H1 (cell line): ENCODE measurements around the gene GTF2A1. TPM values are rescaled to one million over a fixed set of nuclear protein-coding genes. Genes with fewer than 3 reads are reported as not detected.

Experiments used
- CTCF ChIA-PET: fragments of 300-600 bp; sonication (Branson Sonifier 250); formaldehyde crosslinking; loops from one replicate; lab custom pipeline; 2021; ENCODE audit not compliant: partially characterized antibody; lab: Charles Lee
- POLR2A ChIA-PET: fragments of 300-600 bp; sonication (Branson Sonifier 250); formaldehyde crosslinking; loops from one replicate; lab custom pipeline; 2021; ENCODE audit warnings: inconsistent platforms; ENCODE audit not compliant: partially characterized antibody; lab: Charles Lee
- DNase-seq, 2 experiments: peaks; one replicate each; pipeline versions ENCODE4 v3.0.0 to v3.0.0-alpha.2; 2010 to 2022; ENCODE audit warnings: low spot score in 2 of 2, low read depth in 1 of 2, mixed read lengths in 1 of 2
- FAIRE-seq: peaks from 2 replicates; lab custom pipeline; 2011; peaks lifted over from hg19 to GRCh38; lab: Jason Lieb, UNC
- H2AFZ ChIP-seq: 2 replicates; pipeline ENCODE4 v1.8.1; 2012; ENCODE audit warnings: low read length, inconsistent platforms
- H2AK5ac ChIP-seq: 2 replicates; pipeline ENCODE4 v1.6.1; 2013; ENCODE audit warnings: low read depth, low read length
- H2BK120ac ChIP-seq: replicated peaks from 2 replicates; pipeline ENCODE3; 2013; ENCODE audit warnings: low read depth, low read length, inconsistent platforms
- H2BK12ac ChIP-seq: 2 replicates; pipeline ENCODE4 v1.6.1; 2013; ENCODE audit warnings: low read depth, low read length
- H2BK15ac ChIP-seq: 2 replicates; pipeline ENCODE4 v1.6.1; 2013; ENCODE audit warnings: low read length
- H2BK20ac ChIP-seq: 2 replicates; pipeline ENCODE4 v1.6.1; 2013; ENCODE audit warnings: low read length
- H2BK5ac ChIP-seq: 2 replicates; pipeline ENCODE4 v1.6.1; 2013; ENCODE audit warnings: low read depth, low read length
- H3K14ac ChIP-seq: 2 replicates; pipeline ENCODE4 v1.6.1; 2013; ENCODE audit warnings: inconsistent platforms; ENCODE audit not compliant: insufficient read length
- H3K18ac ChIP-seq: 2 replicates; pipeline ENCODE4 v1.6.1; 2013; ENCODE audit warnings: low read length; ENCODE audit errors: extremely low read depth
- H3K23ac ChIP-seq: 2 replicates; pipeline ENCODE4 v1.6.1; 2013; ENCODE audit warnings: inconsistent platforms; ENCODE audit not compliant: insufficient read length
- H3K23me2 ChIP-seq: 2 replicates; pipeline ENCODE4 v1.6.1; 2013; ENCODE audit warnings: low read depth, low read length
- H3K27ac ChIP-seq: 2 replicates; pipeline ENCODE4 v1.6.1; 2011; ENCODE audit warnings: low read depth, low read length, inconsistent platforms
- H3K27me3 ChIP-seq, 4 experiments: replicated peaks in 1 of 4; 1 replicate in 1 of 4; 2 replicates in 3 of 4; pipeline versions ENCODE4 v1.6.1 to v1.8.1; 2011 to 2013; ENCODE audit warnings: low read length in 3 of 4, mild to moderate bottlenecking in 3 of 4, inconsistent platforms in 2 of 4, mixed read lengths in 2 of 4, moderate library complexity in 1 of 4; ENCODE audit not compliant: control insufficient read depth in 3 of 4, insufficient read depth in 3 of 4; ENCODE audit errors: extremely low read depth in 1 of 4
- H3K36me3 ChIP-seq, 4 experiments: 2 replicates each; pipeline versions ENCODE4 v1.6.1 to v1.8.1; 2011 to 2013; ENCODE audit warnings: mild to moderate bottlenecking in 4 of 4, low read length in 3 of 4, moderate library complexity in 2 of 4, control low read depth in 1 of 4, inconsistent platforms in 1 of 4; ENCODE audit not compliant: insufficient read depth in 4 of 4, control insufficient read depth in 2 of 4
- H3K4ac ChIP-seq: replicated peaks from 2 replicates; pipeline ENCODE3; 2013; ENCODE audit warnings: low read length, low read depth, mixed read lengths, inconsistent platforms; ENCODE audit not compliant: insufficient read length
- H3K4me1 ChIP-seq, 4 experiments: replicated peaks in 1 of 4; 1 replicate in 1 of 4; 2 replicates in 3 of 4; pipeline versions ENCODE4 v1.6.1 to v1.8.1; 2011 to 2013; ENCODE audit warnings: low read length in 3 of 4, inconsistent platforms in 2 of 4, mixed read lengths in 1 of 4; ENCODE audit not compliant: insufficient read depth in 4 of 4, control insufficient read depth in 3 of 4
- H3K4me2 ChIP-seq, 2 experiments: 2 replicates each; pipeline versions ENCODE4 v1.6.1 to v1.8.1; 2011 to 2013; ENCODE audit warnings: low read depth in 2 of 2, low read length in 2 of 2, control low read depth in 1 of 2, inconsistent platforms in 1 of 2, mild to moderate bottlenecking in 1 of 2; ENCODE audit not compliant: insufficient read depth in 1 of 2
- H3K4me3 ChIP-seq, 4 experiments: fragments of 200-600, 300-600 bp in 1 of 4; sonication (generic), shearing (Covaris generic), sonication (Bioruptor Twin) in 1 of 4; 2 replicates each; pipeline versions ENCODE4 v1.5.1 to v1.8.1; 2011 to 2016; ENCODE audit warnings: low read length in 4 of 4, low read depth in 3 of 4, control low read depth in 2 of 4, inconsistent platforms in 2 of 4, mild to moderate bottlenecking in 2 of 4, mixed read lengths in 1 of 4, moderate library complexity in 1 of 4; ENCODE audit not compliant: insufficient read depth in 2 of 4; ENCODE audit errors: extremely low read depth in 1 of 4
- H3K56ac ChIP-seq: replicated peaks from 2 replicates; pipeline ENCODE3; 2013; ENCODE audit warnings: low read depth, mild to moderate bottlenecking, mixed read lengths, low read length, inconsistent platforms; ENCODE audit not compliant: insufficient read length
- H3K79me1 ChIP-seq: 2 replicates; pipeline ENCODE4 v1.6.1; 2013; ENCODE audit warnings: low read depth, low read length, control low read depth
- H3K79me2 ChIP-seq, 2 experiments: 2 replicates each; pipeline versions ENCODE4 v1.6.1 to v1.8.1; 2012 to 2013; ENCODE audit warnings: low read length in 2 of 2, mild to moderate bottlenecking in 2 of 2, inconsistent platforms in 1 of 2; ENCODE audit not compliant: insufficient read depth in 2 of 2, control insufficient read depth in 1 of 2
- H3K9ac ChIP-seq, 4 experiments: replicated peaks in 1 of 4; 1 replicate in 1 of 4; 2 replicates in 3 of 4; pipeline versions ENCODE4 v1.6.1 to v1.8.1; 2011 to 2013; ENCODE audit warnings: low read depth in 3 of 4, low read length in 3 of 4, control low read depth in 2 of 4, mild to moderate bottlenecking in 2 of 4, moderate library complexity in 2 of 4, inconsistent platforms in 1 of 4; ENCODE audit errors: extremely low read depth in 1 of 4
- H3K9me3 ChIP-seq, 2 experiments: 2 replicates each; pipeline versions ENCODE4 v1.6.1 to v1.8.1; 2012 to 2013; ENCODE audit warnings: mild to moderate bottlenecking in 2 of 2, moderate library complexity in 2 of 2, control low read depth in 1 of 2, inconsistent platforms in 1 of 2, low read depth in 1 of 2, low read length in 1 of 2, mixed read lengths in 1 of 2; ENCODE audit not compliant: insufficient read depth in 2 of 2
- H4K20me1 ChIP-seq, 2 experiments: replicated peaks in 1 of 2; 2 replicates each; pipeline versions ENCODE3 to v1.8.1; 2011 to 2013; ENCODE audit warnings: inconsistent platforms in 2 of 2, low read length in 2 of 2, mild to moderate bottlenecking in 1 of 2; ENCODE audit not compliant: insufficient read depth in 2 of 2, control insufficient read depth in 1 of 2
- H4K5ac ChIP-seq: 2 replicates; pipeline ENCODE4 v1.6.1; 2013; ENCODE audit warnings: low read length, low read depth, mixed read lengths, inconsistent platforms; ENCODE audit not compliant: insufficient read length
- H4K8ac ChIP-seq: 2 replicates; pipeline ENCODE4 v1.8.0; 2013; ENCODE audit warnings: mild to moderate bottlenecking, moderate library complexity, low read length, inconsistent platforms; ENCODE audit not compliant: insufficient read depth; ENCODE audit errors: extremely low read depth
- H4K91ac ChIP-seq: replicated peaks from 2 replicates; pipeline ENCODE3; 2013; ENCODE audit warnings: low read length, mixed read lengths, inconsistent platforms; ENCODE audit not compliant: insufficient read length
- BCL11A ChIP-seq, 2 experiments: IDR thresholded peaks; one replicate each; pipeline ENCODE4 v1.6.1; 2011; ENCODE audit warnings: low read depth in 2 of 2, low read length in 2 of 2, mild to moderate bottlenecking in 2 of 2
- MAX ChIP-seq: IDR thresholded peaks from 2 replicates; pipeline ENCODE4 v1.6.1; 2012; ENCODE audit warnings: inconsistent platforms
- WGBS, 2 experiments: shearing (Covaris generic) in 1 of 2; methylation state at CpG; one replicate each; pipeline versions ENCODE4 v1.1.6 to v1.1.7; 2013 to 2015; ENCODE audit warnings: low lambda C conversion rate in 2 of 2, mixed read lengths in 2 of 2, inconsistent platforms in 1 of 2, low coverage in 1 of 2, missing lambda C conversion rate in 1 of 2; ENCODE audit not compliant: insufficient replicate concordance in 2 of 2, insufficient coverage in 1 of 2, insufficient read length in 1 of 2; ENCODE audit errors: extremely low coverage in 1 of 2, missing lambda C conversion rate in 1 of 2; 5-methylcytosine and 5-hydroxymethylcytosine counted together
- polyA plus RNA-seq, 7 experiments: library from polyadenylated mRNA; depleted of rRNA in 3 of 7; stranded (reverse) in 5 of 7; unstranded in 2 of 7; fragments of >200 nt in 5 of 7; fragments of 200-250 nt in 2 of 7; gene quantifications; 1 replicate in 5 of 7; 2 replicates in 1 of 7; 4 replicates in 1 of 7; pipeline versions ENCODE4 v1.2.1 to v1.2.3, GENCODE V29; 2011 to 2013; ENCODE audit warnings: missing spikeins in 2 of 7, mixed read lengths in 2 of 7
- total RNA-seq: library from RNA; stranded (reverse); fragmentation: NEBNext Ultra II Directional; extraction: Animal tissue kit (Norgen Biotek cat#: 25700); gene quantifications from 2 replicates; pipeline ENCODE4 v1.2.1, GENCODE V29; 2021

The GTF2A1 gene
- total and polyA plus RNA-seq, 2 of the 8 experiments (the other 6 are each of a cell fraction or from before 2014, with no cell fraction given) = 24.1 to 57.8 TPM

GRCh38 chr14:81179631-81180030 is 41.1 kb downstream of the GTF2A1 start:
- WGBS, 2 experiments = 81 to 100% methylated on average over 1 to 2 of the region's 2 CpGs
- no peak overlapping the region for H2BK15ac ChIP-seq
- no peak overlapping the region for H3K9ac ChIP-seq
- no peak overlapping the region for H3K23ac ChIP-seq
- H2BK120ac ChIP-seq = no peak overlapping the region
- no peaks in the 10 kb centered on the region; the same call in 1 of the 2 replicates for H3K79me1 ChIP-seq
- ChIA-PET POLR2A (interaction anchor here (1.1 kb wide), 1 partner anchor 39 kb away, joined by 3 read pairs; no protein-coding TSS in a partner anchor), CTCF (interaction anchor here (3.7 kb wide), 1 partner anchor 9 kb away, joined by 24 read pairs; no protein-coding TSS in a partner anchor)
- H4K20me1 ChIP-seq = no peaks in the 10 kb centered on the region
- no peak overlapping the region for H2BK20ac ChIP-seq
- H3K4me2 ChIP-seq = no peak overlapping the region
- no peaks in the 10 kb centered on the region for H3K23me2 ChIP-seq
- H2AK5ac ChIP-seq = no peak overlapping the region
- no peak overlapping the region for H3K4me3 ChIP-seq
- no peak for FAIRE-seq
- H4K5ac ChIP-seq = no peak overlapping the region
- no peak overlapping the region for H3K4ac ChIP-seq
- H3K79me2 ChIP-seq = peaks cover 0 to 4% of the 10 kb centered on the region in 2 experiments; a peak in 2 of 4 replicates
- no peak overlapping the region for H4K8ac ChIP-seq
- peaks cover 0 to 34% (median 5%) of the 10 kb centered on the region in 4 experiments; a peak in 5 of 8 replicates for H3K36me3 ChIP-seq
- DNase-seq = no peak
- no peak overlapping the region for H2AFZ ChIP-seq
- no peak overlapping the region for H4K91ac ChIP-seq
- H3K56ac ChIP-seq = no peak overlapping the region
- H3K14ac ChIP-seq = no peak overlapping the region
- no peak overlapping the region for H3K18ac ChIP-seq
- no peaks in the 10 kb centered on the region for H3K4me1 ChIP-seq
- no peak overlapping the region for H3K27ac ChIP-seq
- H3K9me3 ChIP-seq = no peaks in the 10 kb centered on the region
- no peaks in the 10 kb centered on the region for H3K27me3 ChIP-seq
- no peak overlapping the region for H2BK12ac ChIP-seq
- H2BK5ac ChIP-seq = no peak overlapping the region
- TF ChIP-seq MAX = no peak
- no peak for TF ChIP-seq BCL11A (IDR thresholded peaks at IDR 0.05; ENCODE audit: low read depth in 2 of 2, low read length in 2 of 2)
